GM21825 (cell line): Measurements from ENCODE around the gene PSKH1.
A peak's percentile ranks its signal among the peaks of the same experiment; 100 is the strongest.

ENCODE experiments used
- ATAC-seq: cut with Tn5 transposase; IDR thresholded peaks from one replicate; pipeline ENCODE4 v1.9.1; 2021; ENCODE audit warnings: mild to moderate bottlenecking, moderate library complexity; ENCODE audit not compliant: unreplicated experiment

PSKH1 gene

DNA sequence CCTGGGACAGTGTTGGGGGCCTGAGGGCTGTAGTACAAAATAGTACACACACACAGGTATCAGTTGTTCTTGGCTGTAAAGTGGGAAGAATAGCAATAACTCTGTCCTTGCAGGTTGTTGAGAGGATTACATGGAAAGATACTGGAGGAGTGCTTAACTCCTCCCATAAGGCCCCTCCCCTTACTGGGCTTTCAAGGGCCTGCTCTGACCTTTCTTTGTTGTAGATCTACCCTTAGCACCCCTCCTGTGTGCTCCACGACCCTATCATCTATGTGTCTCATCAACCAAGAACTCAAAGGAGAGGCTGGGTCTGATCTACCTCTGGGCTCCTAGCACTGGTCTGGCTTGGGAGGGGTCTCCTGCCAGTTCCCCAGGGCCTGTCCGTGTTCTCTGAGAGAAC, 28.5 kb upstream of the PSKH1 start:
- no peak for ATAC-seq

DNA sequence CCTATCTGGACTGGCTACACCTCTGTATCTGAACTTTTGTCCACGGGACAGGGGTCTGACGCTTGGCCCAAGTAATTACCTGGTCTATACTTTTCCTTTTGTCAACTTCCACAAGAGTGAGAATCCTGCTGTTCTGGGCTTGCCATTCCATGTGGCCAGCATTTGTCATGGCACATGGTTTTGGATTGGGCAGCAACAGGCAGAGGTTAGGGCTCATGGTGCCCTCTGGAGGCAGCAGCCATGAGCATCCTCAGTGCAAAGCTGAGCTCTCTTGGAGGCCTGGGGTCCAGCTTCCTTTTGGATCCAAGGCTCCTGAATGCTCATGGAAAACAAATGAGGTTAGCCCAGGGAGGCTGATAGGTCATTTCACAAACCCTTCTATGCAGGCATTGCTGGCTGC, 27.7 kb upstream of the PSKH1 start:
- ATAC-seq = no peak

DNA sequence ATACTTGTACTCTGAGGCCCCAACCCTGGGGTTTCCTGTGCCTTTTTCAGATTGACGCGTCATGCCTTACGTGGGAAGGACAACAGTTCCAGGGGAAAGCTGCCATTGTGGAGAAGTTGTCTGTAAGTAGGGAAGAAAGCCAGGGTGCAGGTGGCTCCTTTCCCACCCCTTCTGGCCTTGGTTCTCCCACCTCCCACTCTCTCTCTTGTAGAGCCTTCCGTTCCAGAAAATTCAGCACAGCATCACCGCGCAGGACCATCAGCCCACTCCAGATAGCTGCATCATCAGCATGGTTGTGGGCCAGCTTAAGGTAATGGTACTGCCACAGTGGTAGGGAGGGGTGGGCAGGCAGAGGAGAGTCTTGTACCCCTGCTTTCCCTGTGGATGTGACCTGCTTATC, 24.8 kb upstream of the PSKH1 start:
- no peak for ATAC-seq

DNA sequence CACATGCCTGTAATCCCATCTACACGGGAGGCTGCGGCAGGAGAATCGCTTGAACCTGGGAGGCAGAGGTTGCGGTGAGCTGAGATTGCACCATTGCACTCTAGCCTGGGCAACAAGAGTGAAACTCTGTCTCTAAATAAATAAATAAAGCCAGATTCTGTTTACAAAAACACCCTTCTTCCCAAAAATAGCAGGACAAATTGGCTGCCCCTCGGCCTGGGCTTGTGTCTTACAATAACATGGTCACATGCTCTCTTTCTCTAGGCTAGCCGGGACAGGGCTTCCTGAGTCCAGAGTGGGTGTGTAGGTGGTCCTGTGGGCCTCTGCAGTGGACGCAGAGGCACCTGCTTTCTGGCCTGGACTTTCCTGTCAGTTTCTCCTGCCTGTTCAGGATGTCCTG, 23.4 kb upstream of the PSKH1 start:
- ATAC-seq = no peak

DNA sequence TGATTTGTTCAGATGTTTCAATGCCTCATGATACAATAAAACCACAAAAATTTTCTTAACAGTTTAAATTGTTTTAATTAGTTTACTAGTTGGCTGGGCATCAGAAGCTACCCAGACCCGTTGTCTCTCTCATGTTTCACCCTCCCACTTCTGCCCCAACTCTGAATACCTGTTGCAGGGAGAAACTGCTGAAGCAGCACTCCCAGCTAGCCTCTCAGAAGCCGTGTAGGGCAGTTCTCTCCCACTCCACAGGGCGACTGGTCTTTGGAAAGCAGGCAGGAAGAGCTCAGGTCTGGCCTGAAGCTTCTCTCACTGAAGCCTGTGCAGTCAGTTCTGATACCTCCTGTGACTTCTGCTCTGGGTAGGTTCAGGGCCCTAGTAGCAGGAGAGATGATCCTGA, 21.8 kb upstream of the PSKH1 start:
- ATAC-seq = no peak

DNA sequence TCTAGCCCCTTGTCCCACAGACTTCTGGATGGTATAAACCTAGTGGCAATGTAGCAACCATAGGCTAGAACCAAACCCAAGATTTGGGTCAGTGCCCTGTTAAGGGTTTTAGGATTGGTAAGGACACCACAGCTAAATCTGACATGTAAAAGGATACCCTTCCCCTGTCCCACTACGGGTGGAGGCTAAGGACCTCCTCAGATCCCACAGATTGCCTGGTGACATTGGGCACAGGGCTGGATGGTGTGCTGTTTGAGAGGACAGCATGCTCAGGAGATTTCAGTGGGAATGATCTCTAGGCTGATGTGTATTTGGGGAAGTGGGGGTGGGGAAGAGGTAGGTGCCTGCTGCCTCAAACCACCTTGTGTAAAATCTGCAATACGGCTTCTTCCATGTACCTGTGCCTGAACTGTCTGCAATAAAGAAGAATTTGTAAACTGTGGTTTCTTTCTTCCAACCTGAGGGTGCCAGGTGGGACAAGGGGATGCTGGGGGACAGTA, 20.9 kb upstream of the PSKH1 start:
- ATAC-seq = no peak

DNA sequence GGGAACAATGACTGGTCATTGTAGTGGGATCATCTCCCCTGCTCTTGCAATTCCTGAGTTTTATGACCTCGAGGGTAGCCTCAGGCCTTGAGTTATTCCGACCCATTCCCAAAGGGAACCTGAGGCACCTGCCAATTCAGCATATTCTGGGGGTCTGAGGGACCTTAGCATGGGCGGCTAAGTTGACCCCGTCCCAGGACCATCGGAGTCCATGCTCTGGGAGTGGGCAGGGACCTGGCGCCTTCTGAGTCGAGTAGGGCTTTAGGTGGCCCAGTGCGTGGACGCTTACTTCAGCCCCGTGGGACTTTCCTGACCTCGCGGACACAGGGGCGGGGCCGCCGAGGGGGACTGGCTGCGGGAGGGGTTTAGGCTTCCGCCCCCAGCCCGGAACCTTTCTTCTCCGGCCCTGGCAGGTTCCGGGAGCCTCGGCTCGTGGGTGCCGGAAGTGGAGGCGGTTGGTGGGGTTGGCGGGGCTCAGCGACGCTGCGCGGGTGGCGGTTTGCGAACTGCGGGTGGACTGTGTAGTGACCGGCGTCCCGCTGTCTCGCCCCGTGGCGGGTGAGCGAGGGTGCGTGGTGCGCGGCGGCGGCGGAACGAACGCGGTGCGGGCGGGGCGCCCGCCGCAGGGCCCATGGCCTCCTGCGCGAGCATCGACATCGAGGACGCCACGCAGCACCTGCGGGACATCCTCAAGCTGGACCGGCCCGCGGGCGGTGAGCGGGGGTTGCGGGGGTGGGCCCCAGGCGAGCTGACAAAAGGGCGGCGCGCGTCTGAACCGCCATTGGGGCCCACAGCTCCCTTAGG, 20.2 kb upstream of the PSKH1 start, which contains the start of gene EDC4:
Gene EDC4 (plus strand): TSS at position 422 of the 804 bp plus-strand sequence. CDS start 210 bp downstream, at position 632.
- peak; percentile 56 for ATAC-seq

DNA sequence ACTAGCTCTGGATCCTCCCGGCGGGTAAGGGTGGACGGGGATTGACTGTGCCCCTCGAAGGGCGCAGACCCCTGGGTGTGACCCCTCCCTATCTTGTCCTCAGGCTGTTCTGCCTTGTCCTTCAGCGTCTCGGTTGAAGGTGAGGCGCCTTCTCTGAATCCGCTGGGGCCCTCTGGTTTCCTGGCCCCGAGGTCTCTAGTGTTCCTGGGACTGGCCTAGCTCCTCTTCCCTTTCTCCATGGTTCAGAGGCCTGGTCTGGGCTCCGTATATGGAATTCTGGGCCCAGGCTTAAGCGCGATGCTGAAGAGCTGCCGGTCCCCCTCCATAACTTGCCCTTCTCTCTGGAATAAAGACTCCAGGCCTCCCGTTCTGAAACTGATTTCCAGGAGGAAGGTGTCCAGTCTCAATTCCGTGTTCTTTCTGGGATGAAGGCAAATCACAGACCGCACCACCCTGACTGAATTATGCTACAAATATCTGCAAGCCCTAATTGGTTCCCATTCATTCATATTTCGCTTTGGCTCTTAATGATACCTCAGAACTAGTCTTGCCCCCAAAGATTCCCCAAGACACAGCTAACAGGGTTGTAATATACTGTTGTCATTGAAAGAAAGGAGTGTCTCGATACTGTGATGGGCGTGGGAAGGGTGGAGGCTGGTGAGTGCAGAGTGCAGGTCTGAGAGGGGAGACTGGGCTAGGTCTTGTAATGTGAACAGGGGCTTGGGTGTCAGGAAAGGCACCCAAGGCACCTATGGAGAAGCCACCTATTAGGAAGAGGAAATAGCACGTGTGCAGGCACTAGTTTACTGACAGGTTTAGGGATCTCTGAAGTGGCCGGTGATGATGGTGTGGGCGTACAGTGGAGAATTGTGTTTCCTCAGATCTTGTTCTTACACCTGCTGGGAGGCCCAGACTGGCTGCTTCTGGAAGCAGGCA, 19.4 kb upstream of the PSKH1 start:
- no peak for ATAC-seq

DNA sequence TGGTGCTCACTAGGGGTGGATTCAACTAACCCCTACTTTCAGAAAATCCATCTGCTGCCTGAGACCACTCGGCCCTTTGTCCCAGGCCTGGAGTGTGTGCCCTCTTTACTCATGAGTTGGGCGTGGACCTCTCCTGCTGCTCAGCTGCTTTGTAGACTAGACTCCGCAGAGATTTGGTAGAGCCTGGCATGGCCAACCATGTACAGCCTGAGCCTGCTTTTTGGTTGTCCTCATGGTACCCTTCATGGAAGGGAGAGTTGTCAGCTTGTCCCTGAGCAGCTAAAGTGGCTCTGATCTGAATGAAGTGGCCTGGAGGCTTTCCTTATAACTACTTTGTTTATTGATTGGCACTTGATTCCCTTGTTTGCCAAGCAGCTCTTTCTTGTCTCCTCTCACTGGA, 18.7 kb upstream of the PSKH1 start:
- no peak for ATAC-seq

DNA sequence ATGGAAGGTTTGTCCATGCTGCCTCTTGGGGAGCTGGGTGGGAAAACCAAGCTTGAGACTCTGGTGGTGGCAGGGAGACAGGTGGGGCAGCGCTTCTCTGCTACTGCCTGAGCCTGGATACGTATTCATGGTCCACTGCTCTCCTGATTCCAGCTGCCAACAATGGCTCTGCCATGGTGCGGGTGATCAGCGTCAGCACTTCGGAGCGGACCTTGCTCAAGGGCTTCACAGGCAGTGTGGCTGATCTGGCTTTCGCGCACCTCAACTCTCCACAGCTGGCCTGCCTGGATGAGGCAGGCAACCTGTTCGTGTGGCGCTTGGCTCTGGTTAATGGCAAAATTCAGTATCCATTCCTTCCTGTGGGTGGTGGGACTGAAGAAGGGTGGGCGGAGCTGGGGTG, 16.0 kb upstream of the PSKH1 start:
- no peak for ATAC-seq

DNA sequence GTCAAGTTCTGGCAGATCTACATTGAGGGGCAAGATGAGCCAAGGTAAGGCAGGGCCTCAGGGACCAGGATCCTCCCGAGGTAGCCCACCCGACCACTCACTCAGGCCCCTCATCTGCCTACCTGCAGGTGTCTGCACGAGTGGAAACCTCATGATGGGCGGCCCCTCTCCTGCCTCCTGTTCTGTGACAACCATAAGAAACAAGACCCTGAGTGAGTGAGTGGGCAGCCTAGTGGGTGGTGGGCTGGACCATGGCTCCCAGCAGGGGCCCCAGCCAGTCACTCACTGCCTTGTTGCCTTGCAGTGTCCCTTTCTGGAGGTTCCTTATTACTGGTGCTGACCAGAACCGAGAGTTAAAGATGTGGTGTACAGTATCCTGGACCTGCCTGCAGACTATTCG, 14.8 kb upstream of the PSKH1 start:
- ATAC-seq = no peak

DNA sequence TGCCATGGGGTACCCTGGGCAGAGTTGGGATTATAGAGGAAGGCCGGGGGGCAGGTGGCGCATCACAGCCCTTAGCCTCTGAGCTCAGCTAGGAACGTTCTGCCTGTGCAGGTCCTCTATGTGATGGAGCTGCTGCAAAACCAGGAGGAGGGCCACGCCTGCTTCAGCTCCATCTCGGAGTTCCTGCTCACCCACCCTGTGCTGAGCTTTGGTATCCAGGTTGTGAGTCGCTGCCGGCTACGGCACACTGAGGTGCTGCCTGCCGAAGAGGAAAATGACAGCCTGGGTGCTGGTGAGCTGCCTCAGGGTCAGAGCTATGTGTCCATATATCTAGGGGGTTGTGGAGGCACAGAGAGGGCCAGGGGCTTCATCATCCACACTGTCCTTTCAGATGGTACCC, 14.2 kb upstream of the PSKH1 start:
- ATAC-seq = no peak

DNA sequence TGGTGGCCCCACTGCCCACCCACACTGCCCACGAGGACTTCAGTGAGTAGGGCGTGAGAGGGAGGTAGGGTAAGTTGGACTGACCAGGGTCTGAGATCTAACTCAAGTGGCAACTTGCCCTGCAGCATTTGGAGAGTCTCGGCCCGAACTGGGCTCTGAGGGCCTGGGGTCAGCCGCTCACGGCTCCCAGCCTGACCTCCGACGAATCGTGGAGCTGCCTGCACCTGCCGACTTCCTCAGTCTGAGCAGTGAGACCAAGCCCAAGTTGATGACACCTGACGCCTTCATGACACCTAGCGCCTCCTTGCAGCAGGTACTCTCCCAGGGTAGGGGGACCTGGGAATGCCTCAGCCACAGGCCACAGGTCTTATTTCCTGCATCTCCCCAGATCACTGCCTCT, 13.6 kb upstream of the PSKH1 start:
- no peak for ATAC-seq

DNA sequence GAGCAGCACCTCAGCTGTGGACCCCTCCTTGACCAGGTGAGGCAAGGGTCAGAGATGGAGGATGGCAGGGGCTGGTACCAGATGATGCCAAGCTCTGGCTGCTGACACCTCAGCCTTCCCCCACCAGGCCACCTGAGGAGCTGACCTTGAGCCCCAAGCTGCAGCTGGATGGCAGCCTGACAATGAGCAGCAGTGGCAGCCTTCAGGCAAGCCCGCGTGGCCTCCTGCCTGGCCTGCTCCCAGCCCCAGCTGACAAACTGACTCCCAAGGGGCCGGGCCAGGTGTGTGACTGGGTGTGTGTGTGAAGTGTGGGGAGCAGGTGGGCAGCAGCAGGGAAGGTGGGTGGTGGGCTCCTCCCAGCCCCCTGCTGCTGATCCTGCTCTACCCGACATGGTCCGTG, 13.1 kb upstream of the PSKH1 start:
- ATAC-seq = no peak

DNA sequence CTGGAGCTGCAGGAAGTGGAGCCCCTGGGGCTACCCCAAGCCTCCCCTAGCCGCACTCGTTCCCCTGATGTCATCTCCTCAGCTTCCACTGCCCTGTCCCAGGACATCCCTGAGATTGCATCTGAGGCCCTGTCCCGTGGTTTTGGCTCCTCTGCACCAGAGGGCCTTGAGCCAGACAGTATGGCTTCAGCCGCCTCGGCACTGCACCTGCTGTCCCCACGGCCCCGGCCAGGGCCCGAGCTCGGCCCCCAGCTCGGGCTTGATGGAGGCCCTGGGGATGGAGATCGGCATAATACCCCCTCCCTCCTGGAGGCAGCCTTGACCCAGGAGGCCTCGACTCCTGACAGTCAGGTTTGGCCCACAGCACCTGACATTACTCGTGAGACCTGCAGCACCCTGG, 12.5 kb upstream of the PSKH1 start:
- no peak for ATAC-seq

DNA sequence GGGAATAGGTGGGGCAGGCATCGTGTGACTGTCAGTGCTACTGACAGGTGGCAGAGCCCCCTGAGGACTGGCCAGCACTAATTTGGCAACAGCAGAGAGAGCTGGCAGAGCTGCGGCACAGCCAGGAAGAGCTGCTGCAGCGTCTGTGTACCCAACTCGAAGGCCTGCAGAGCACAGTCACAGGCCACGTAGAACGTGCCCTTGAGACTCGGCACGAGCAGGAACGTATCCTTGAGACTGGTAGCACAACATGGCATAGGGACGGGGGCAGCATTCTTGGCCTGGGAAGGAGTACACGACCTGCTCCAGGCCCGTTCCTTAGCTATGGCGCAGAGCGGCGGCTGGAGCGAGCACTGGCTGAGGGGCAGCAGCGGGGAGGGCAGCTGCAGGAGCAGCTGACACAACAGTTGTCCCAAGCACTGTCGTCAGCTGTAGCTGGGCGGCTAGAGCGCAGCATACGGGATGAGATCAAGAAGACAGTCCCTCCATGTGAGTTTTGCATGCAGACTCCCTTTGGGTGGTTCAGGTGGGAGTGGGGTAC, 11.4 kb upstream of the PSKH1 start:
- no peak for ATAC-seq

DNA sequence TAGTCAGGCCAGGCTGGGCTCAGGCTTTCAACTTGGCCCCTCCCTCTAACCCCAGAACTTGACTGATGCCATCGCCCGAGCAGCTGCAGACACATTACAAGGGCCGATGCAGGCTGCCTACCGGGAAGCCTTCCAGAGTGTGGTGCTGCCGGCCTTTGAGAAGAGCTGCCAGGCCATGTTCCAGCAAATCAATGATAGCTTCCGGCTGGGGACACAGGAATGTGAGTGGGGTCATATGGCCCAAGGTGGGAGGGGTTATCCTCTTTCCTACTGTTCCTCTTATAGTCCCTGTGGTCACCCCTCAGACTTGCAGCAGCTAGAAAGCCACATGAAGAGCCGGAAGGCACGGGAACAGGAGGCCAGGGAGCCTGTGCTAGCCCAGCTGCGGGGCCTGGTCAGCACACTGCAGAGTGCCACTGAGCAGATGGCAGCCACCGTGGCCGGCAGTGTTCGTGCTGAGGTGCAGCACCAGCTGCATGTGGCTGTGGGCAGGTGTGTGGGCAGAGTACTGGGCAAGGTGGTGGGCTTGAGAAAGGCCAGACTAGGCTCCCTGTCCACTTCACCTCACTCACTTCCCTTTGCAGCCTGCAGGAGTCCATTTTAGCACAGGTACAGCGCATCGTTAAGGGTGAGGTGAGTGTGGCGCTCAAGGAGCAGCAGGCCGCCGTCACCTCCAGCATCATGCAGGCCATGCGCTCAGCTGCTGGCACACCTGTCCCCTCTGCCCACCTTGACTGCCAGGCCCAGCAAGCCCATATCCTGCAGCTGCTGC, 10.5 kb upstream of the PSKH1 start:
- no peak for ATAC-seq

DNA sequence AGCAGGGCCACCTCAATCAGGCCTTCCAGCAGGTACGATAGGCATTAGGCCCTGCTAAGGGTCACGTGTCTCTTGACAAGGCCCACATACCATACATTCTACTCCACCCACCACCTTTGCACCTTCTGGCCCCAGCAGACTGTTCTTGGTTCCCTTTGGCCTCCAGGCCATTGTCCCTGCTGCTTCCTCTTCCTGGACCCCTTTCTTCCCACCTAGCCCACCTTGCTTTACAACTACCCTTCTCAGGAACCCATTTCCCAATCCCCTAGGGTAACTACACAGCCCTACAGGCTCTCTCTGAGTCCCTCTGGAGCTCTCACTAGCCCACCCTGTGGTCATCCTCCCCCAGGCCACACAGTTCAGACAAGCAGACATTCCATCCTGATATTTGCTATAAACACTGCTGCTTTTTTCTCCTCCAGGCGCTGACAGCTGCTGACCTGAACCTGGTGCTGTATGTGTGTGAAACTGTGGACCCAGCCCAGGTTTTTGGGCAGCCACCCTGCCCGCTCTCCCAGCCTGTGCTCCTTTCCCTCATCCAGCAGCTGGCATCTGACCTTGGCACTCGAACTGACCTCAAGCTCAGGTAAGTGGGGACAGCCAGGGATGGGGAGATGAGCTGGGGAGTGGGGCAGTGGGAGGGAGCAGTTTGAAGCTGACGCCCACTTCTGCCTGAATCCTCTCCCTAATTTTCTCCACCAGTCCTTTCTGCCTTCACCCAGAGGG, 9.7 kb upstream of the PSKH1 start:
- ATAC-seq = no peak

DNA sequence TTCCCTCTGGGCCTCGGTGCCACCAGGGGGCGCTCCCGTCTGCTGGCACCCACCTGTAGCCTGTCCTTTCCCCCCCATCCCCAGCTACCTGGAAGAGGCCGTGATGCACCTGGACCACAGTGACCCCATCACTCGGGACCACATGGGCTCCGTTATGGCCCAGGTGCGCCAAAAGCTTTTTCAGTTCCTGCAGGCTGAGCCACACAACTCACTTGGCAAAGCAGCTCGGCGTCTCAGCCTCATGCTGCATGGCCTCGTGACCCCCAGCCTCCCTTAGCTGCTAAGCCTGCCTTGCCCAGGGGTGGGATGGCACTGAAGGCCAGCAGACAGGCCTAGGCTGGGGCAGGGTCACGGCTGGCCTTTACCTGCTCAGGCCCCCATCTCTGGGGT, 9.2 kb upstream of the PSKH1 start:
- no peak for ATAC-seq

DNA sequence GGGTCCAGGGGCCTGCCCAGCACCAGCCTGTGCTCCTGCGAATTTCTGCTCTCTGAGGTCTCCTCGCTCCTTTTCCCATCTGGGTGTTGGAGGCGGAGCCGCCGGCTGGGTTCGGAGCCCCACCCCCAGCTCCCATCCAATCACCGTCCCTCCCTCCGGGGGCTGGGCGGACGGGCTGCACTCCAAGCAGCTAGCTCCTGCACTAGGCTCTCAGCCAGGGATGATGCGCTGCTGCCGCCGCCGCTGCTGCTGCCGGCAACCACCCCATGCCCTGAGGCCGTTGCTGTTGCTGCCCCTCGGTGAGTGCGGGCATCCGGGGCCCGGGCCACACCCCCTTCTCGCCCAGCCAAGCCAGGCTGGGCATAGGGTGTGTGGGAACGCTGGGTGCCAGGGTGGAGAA, 8.4 kb upstream of the PSKH1 start, which contains the start of gene NRN1L:
Gene NRN1L (plus strand): TSS at position 202 of the 400 bp plus-strand sequence. CDS start 19 bp downstream, at position 221.
- no peak for ATAC-seq
